K562 (cell line): Measurements from ENCODE around the gene MAP3K19. TPM values are rescaled to one million over a fixed set of nuclear protein-coding genes. Genes with fewer than 3 reads are reported as not detected.

Experiments used
- CLOCK ChIP-seq: fragments of 250-450 bp; sonication (Bioruptor Pico); IDR thresholded peaks from 2 replicates; pipeline ENCODE4 v1.4.0; 2020; ENCODE audit warnings: mild to moderate bottlenecking, moderate library complexity, borderline replicate concordance
- HDAC1 ChIP-seq, 2 experiments: fragments of 450-650 bp; IDR thresholded peaks; 2 replicates each; pipeline ENCODE4 v1.6.1; 2016 to 2017; ENCODE audit warnings: inconsistent platforms in 1 of 2, mild to moderate bottlenecking in 1 of 2, moderate library complexity in 1 of 2
- MECOM ChIP-seq: fragments of 250-450 bp; sonication (Bioruptor Pico); IDR thresholded peaks from 2 replicates; pipeline ENCODE4 v1.8.0; 2022; ENCODE audit warnings: inconsistent platforms
- NFXL1 ChIP-seq: fragments of 450-650 bp; formaldehyde crosslinking; IDR thresholded peaks from 2 replicates; pipeline ENCODE4 v1.4.0; 2021; ENCODE audit warnings: mild to moderate bottlenecking
- RNF2 ChIP-seq: sonication (generic); IDR thresholded peaks from 2 replicates; pipeline ENCODE4 v1.6.1; 2016
- VEZF1 ChIP-seq: fragments of 200-800 bp; sonication (Bioruptor generic); IDR thresholded peaks from 2 replicates; pipeline ENCODE4 v1.6.1; 2017; ENCODE audit warnings: missing genetic modification characterization, missing compliant biosample characterization
- ZFPM2 ChIP-seq: fragments of 250-450 bp; sonication (Bioruptor Pico); IDR thresholded peaks from 2 replicates; pipeline ENCODE4 v1.5.1; 2022; ENCODE audit warnings: mild to moderate bottlenecking
- ZNF277 ChIP-seq: fragments of 250-450 bp; sonication (Bioruptor Pico); IDR thresholded peaks from 2 replicates; pipeline ENCODE4 v1.8.0; 2022; ENCODE audit warnings: inconsistent platforms, mild to moderate bottlenecking, moderate library complexity, borderline replicate concordance
- polyA plus RNA-seq, 8 experiments: library from polyadenylated mRNA; depleted of rRNA in 4 of 8; stranded (reverse) in 5 of 8; unstranded in 3 of 8; fragments of >200 nt; fragmentation: Nextera tagmentation in 2 of 8; fragmentation: Illumina TruSeq in 1 of 8; extraction: Ambion mirVana in 2 of 8; extraction: Trizol in 1 of 8; gene quantifications; 2 replicates each; pipeline versions ENCODE4 v1.2.1 to v1.2.3, GENCODE V29; 2011 to 2014; ENCODE audit warnings: inconsistent platforms in 1 of 8, missing spikeins in 1 of 8
- total RNA-seq, 7 experiments: library from RNA; depleted of rRNA in 6 of 7; stranded (reverse); fragments of >200 nt in 6 of 7; fragmentation: Illumina TruSeq in 2 of 7; extraction: Trizol in 2 of 7; gene quantifications; 2 replicates each; pipeline versions ENCODE4 v1.2.1 to v1.2.3, GENCODE V29; 2011 to 2021; ENCODE audit warnings: low replicate concordance in 1 of 7

Gene MAP3K19
- total and polyA plus RNA-seq, 9 of the 15 experiments (the other 6 are each of a cell fraction or from before 2014, with no cell fraction given): 0.29 TPM; not detected in 8

GRCh38 chr2:135022952-135023880 is 24.0 kb downstream of the MAP3K19 start (continued):
- TF ChIP-seq CLOCK (CRISPR knock-in tag) (no peak), ZFPM2 (CRISPR knock-in tag) (no peak), ZNF277 (no peak), VEZF1 (CRISPR knock-in tag) (no peak), MECOM (CRISPR knock-in tag) (no peak), RNF2 (no peak), NFXL1 (no peak), HDAC1 (IDR thresholded peaks at IDR 0.05) (no peak)
- TF ChIP-seq, all 486 proteins: peak for 0
